Neuronal stem cell (in vitro differentiated cells): ENCODE data around the gene TFEB.
A peak's percentile ranks its signal among the peaks of the same experiment; 100 is the strongest.

Experiments
- DNase-seq: peaks from one replicate; pipeline ENCODE4 v3.0.0-alpha.2; 2013; ENCODE audit warnings: low spot score
- H2AFZ ChIP-seq: one replicate; pipeline ENCODE4 v1.6.1; 2013; ENCODE audit warnings: mild to moderate bottlenecking, low read length, inconsistent platforms
- H2AK5ac ChIP-seq: 2 replicates; pipeline ENCODE4 v1.6.1; 2013; ENCODE audit warnings: low read depth, mild to moderate bottlenecking, inconsistent platforms, low read length, moderate library complexity, mixed read lengths
- H2BK120ac ChIP-seq: 2 replicates; pipeline ENCODE4 v1.6.1; 2013; ENCODE audit warnings: low read depth, mild to moderate bottlenecking, inconsistent platforms, low read length, moderate library complexity, mixed read lengths
- H2BK12ac ChIP-seq: one replicate; pipeline ENCODE4 v1.6.1; 2013; ENCODE audit warnings: low read length, inconsistent platforms
- H2BK15ac ChIP-seq: 2 replicates; pipeline ENCODE4 v1.6.1; 2013; ENCODE audit warnings: mild to moderate bottlenecking, low read length, inconsistent platforms, mixed read lengths
- H2BK5ac ChIP-seq: one replicate; pipeline ENCODE4 v1.6.1; 2013; ENCODE audit warnings: inconsistent platforms, mild to moderate bottlenecking, low read length, moderate library complexity
- H3K14ac ChIP-seq: one replicate; pipeline ENCODE4 v1.6.1; 2013; ENCODE audit warnings: low read length, inconsistent platforms
- H3K18ac ChIP-seq: 2 replicates; pipeline ENCODE4 v1.6.1; 2013; ENCODE audit warnings: low read length, inconsistent platforms
- H3K23ac ChIP-seq: 2 replicates; pipeline ENCODE4 v1.6.1; 2013; ENCODE audit warnings: low read depth, mild to moderate bottlenecking, mixed read lengths, low read length, inconsistent platforms; ENCODE audit not compliant: poor library complexity
- H3K27ac ChIP-seq: replicated peaks from 3 replicates; pipeline ENCODE4 v1.5.1; 2013; ENCODE audit warnings: low read length, inconsistent platforms
- H3K27me3 ChIP-seq, 3 experiments: 2 replicates each; pipeline ENCODE4 v1.6.1; 2013; ENCODE audit warnings: low read length in 3 of 3, mild to moderate bottlenecking in 2 of 3, inconsistent platforms in 1 of 3, low read depth in 1 of 3, mixed read lengths in 1 of 3, moderate library complexity in 1 of 3; ENCODE audit not compliant: control insufficient read depth in 3 of 3, insufficient read depth in 3 of 3
- H3K36me3 ChIP-seq, 2 donors: replicated peaks in 1 of 2; 2 replicates each; pipeline ENCODE4 v1.6.1; 2013; ENCODE audit warnings: low read length in 2 of 2; ENCODE audit not compliant: control insufficient read depth in 2 of 2, insufficient read depth in 2 of 2
- H3K4ac ChIP-seq: 2 replicates; pipeline ENCODE4 v1.6.1; 2013; ENCODE audit warnings: inconsistent platforms, mild to moderate bottlenecking, low read length, moderate library complexity
- H3K4me1 ChIP-seq, 2 donors: 1 replicate in 1 of 2; 2 replicates in 1 of 2; pipeline ENCODE4 v1.6.1; 2013; ENCODE audit warnings: low read length in 2 of 2, low read depth in 1 of 2; ENCODE audit not compliant: control insufficient read depth in 2 of 2, insufficient read depth in 1 of 2
- H3K4me2 ChIP-seq: one replicate; pipeline ENCODE4 v1.6.1; 2013; ENCODE audit warnings: mild to moderate bottlenecking, low read length, inconsistent platforms; ENCODE audit not compliant: insufficient read depth, poor library complexity, severe bottlenecking
- H3K4me3 ChIP-seq, 2 donors: 2 replicates each; pipeline ENCODE4 v1.5.1; 2013; ENCODE audit warnings: low read length in 2 of 2, mild to moderate bottlenecking in 2 of 2, inconsistent platforms in 1 of 2, moderate library complexity in 1 of 2
- H3K79me1 ChIP-seq: one replicate; pipeline ENCODE4 v1.6.1; 2013; ENCODE audit warnings: low read depth, mild to moderate bottlenecking, inconsistent platforms, low read length, moderate library complexity
- H3K9ac ChIP-seq: one replicate; pipeline ENCODE4 v1.6.1; 2013; ENCODE audit warnings: mild to moderate bottlenecking, low read depth, low read length, inconsistent platforms; ENCODE audit not compliant: poor library complexity
- H3K9me3 ChIP-seq, 2 donors: replicated peaks in 1 of 2; 2 replicates each; pipeline versions ENCODE3 to v1.6.1; 2013; ENCODE audit warnings: low read length in 2 of 2, mild to moderate bottlenecking in 2 of 2, inconsistent platforms in 1 of 2, low read depth in 1 of 2, mixed read lengths in 1 of 2, moderate library complexity in 1 of 2; ENCODE audit not compliant: control insufficient read depth in 2 of 2, insufficient read depth in 1 of 2
- H4K8ac ChIP-seq: one replicate; pipeline ENCODE4 v1.6.1; 2013; ENCODE audit warnings: low read depth, mild to moderate bottlenecking, inconsistent platforms, low read length, moderate library complexity
- H4K91ac ChIP-seq: one replicate; pipeline ENCODE4 v1.6.1; 2013; ENCODE audit warnings: low read length, low read depth, mild to moderate bottlenecking, inconsistent platforms; ENCODE audit not compliant: poor library complexity
- WGBS, 2 donors: extraction: QIAGEN DNeasy Blood & Tissue Kit; methylation state at CpG; one replicate each; pipeline ENCODE4 v1.1.7; 2013; ENCODE audit warnings: missing lambda C conversion rate in 2 of 2, mixed read lengths in 1 of 2; ENCODE audit not compliant: insufficient read length in 2 of 2, insufficient replicate concordance in 1 of 2; ENCODE audit errors: extremely low coverage in 2 of 2; 5-methylcytosine and 5-hydroxymethylcytosine counted together

TFEB gene

GRCh38 chr6:41667195-41667594 is 68.2 kb downstream of the TFEB start:
- H4K91ac ChIP-seq: no peak overlapping the region
- peaks cover 4 to 8% of the 10 kb centered on the region in 2 donors for H3K4me1 ChIP-seq
- H2BK15ac ChIP-seq: no peak overlapping the region
- no peaks in the 10 kb centered on the region for H3K36me3 ChIP-seq
- H3K4ac ChIP-seq: no peak overlapping the region
- H2AFZ ChIP-seq: no peak overlapping the region
- H3K27me3 ChIP-seq: peaks cover 0 to 18% (median 0%) of the 10 kb centered on the region in 3 experiments
- no peak overlapping the region for H2AK5ac ChIP-seq
- H3K9ac ChIP-seq: no peak overlapping the region
- H4K8ac ChIP-seq: no peak overlapping the region
- H2BK120ac ChIP-seq: no peak overlapping the region
- no peak overlapping the region for H3K4me2 ChIP-seq
- H3K27ac ChIP-seq: no peak overlapping the region
- H3K9me3 ChIP-seq: peaks cover 0 to 2% of the 10 kb centered on the region in 2 donors
- H3K14ac ChIP-seq: no peak overlapping the region
- no peak overlapping the region for H2BK12ac ChIP-seq
- H2BK5ac ChIP-seq: no peak overlapping the region
- no peaks in the 10 kb centered on the region for H3K79me1 ChIP-seq
- H3K18ac ChIP-seq: no peak overlapping the region
- no peak overlapping the region for H3K23ac ChIP-seq
- no peak overlapping the region for H3K4me3 ChIP-seq
- DNase-seq: no peak
- WGBS, 2 donors: no CpG with 5 or more reads among the region's 1 CpG

GRCh38 chr6:41664271-41664670 is 71.1 kb downstream of the TFEB start:
- no peak for DNase-seq
- Histone ChIP-seq H3K4ac (peak overlapping the region; percentile 23), H2BK15ac (peak overlapping the region; percentile 49), H3K23ac (no peak overlapping the region), H3K9me3 (peaks cover 0 to 2% of the 10 kb centered on the region in 2 donors), H2BK120ac (no peak overlapping the region), H3K27ac (no peak overlapping the region), H3K4me3 (no peak overlapping the region), H3K18ac (peak overlapping the region; percentile 87), H2AFZ (no peak overlapping the region), H3K4me2 (no peak overlapping the region), H4K91ac (no peak overlapping the region), H3K9ac (no peak overlapping the region), H3K36me3 (no peaks in the 10 kb centered on the region), H3K14ac (peak overlapping the region; percentile 38), H3K79me1 (no peaks in the 10 kb centered on the region), H3K27me3 (peaks cover 0 to 24% (median 0%) of the 10 kb centered on the region in 3 experiments), H2AK5ac (peak overlapping the region; percentile 63), H3K4me1 (peaks cover 4 to 8% of the 10 kb centered on the region in 2 donors), H2BK12ac (no peak overlapping the region), H2BK5ac (no peak overlapping the region), H4K8ac (no peak overlapping the region)
- no CpG with 5 or more reads among the region's 5 CpGs for WGBS, 2 donors

- no peak overlapping the region for H3K4me3 ChIP-seq
- no peak overlapping the region for H2BK15ac ChIP-seq
- WGBS, 2 donors: no CpG with 5 or more reads among the region's 5 CpGs
- peaks cover 4 to 8% of the 10 kb centered on the region in 2 donors for H3K4me1 ChIP-seq
- no peak overlapping the region for H3K18ac ChIP-seq
- no peak overlapping the region for H2AK5ac ChIP-seq
- no peak for DNase-seq
- no peak overlapping the region for H2BK5ac ChIP-seq
- H2AFZ ChIP-seq: peak overlapping the region; percentile 54
- no peaks in the 10 kb centered on the region for H3K36me3 ChIP-seq
- H3K27me3 ChIP-seq: peaks cover 0 to 24% (median 0%) of the 10 kb centered on the region in 3 experiments
- no peak overlapping the region for H4K91ac ChIP-seq
- H3K14ac ChIP-seq: no peak overlapping the region
- no peaks in the 10 kb centered on the region for H3K79me1 ChIP-seq
- no peak overlapping the region for H2BK12ac ChIP-seq
- H3K9me3 ChIP-seq: no peaks in the 10 kb centered on the region
- H3K9ac ChIP-seq: no peak overlapping the region
- H3K4ac ChIP-seq: no peak overlapping the region
- H2BK120ac ChIP-seq: no peak overlapping the region
- H3K4me2 ChIP-seq: no peak overlapping the region
- no peak overlapping the region for H3K27ac ChIP-seq
- no peak overlapping the region for H4K8ac ChIP-seq
- no peak overlapping the region for H3K23ac ChIP-seq
These were observed 71.8 kb downstream of the TFEB start for GRCh38 chr6:41663568-41663967.

GRCh38 chr6:41659935-41660334 is 75.5 kb downstream of the TFEB start:
- Histone ChIP-seq H2AK5ac (peak overlapping the region; percentile 76), H3K14ac (peak overlapping the region; percentile 86), H3K79me1 (no peaks in the 10 kb centered on the region), H3K4me2 (no peak overlapping the region), H4K8ac (no peak overlapping the region), H3K4me1 (peaks cover 13 to 14% of the 10 kb centered on the region in 2 donors), H3K4ac (no peak overlapping the region), H3K18ac (peak overlapping the region; percentile 66), H3K27ac (no peak overlapping the region), H3K4me3 (no peak overlapping the region), H4K91ac (no peak overlapping the region), H3K9ac (no peak overlapping the region), H3K23ac (peak overlapping the region; percentile 1), H3K9me3 (no peaks in the 10 kb centered on the region), H2BK120ac (peak overlapping the region; percentile 26), H2BK12ac (no peak overlapping the region), H2BK5ac (no peak overlapping the region), H2BK15ac (no peak overlapping the region), H3K36me3 (no peaks in the 10 kb centered on the region), H2AFZ (no peak overlapping the region), H3K27me3 (peaks cover 0 to 16% (median 0%) of the 10 kb centered on the region in 3 experiments)
- WGBS, 2 donors: no CpG with 5 or more reads among the region's 7 CpGs
- no peak for DNase-seq
